Measurements from ENCODE around the gene ST6GALNAC2.

The ST6GALNAC2 gene

GRCh38 chr17:76556765-76557367 is 28.8 kb downstream of the ST6GALNAC2 start:
- DNase-seq (ENCODE audit: low spot score) = no peak

- no peak for DNase-seq (ENCODE audit: low spot score)
These were observed 31.5 kb downstream of the ST6GALNAC2 start for GRCh38 chr17:76554131-76554530.

DNA sequence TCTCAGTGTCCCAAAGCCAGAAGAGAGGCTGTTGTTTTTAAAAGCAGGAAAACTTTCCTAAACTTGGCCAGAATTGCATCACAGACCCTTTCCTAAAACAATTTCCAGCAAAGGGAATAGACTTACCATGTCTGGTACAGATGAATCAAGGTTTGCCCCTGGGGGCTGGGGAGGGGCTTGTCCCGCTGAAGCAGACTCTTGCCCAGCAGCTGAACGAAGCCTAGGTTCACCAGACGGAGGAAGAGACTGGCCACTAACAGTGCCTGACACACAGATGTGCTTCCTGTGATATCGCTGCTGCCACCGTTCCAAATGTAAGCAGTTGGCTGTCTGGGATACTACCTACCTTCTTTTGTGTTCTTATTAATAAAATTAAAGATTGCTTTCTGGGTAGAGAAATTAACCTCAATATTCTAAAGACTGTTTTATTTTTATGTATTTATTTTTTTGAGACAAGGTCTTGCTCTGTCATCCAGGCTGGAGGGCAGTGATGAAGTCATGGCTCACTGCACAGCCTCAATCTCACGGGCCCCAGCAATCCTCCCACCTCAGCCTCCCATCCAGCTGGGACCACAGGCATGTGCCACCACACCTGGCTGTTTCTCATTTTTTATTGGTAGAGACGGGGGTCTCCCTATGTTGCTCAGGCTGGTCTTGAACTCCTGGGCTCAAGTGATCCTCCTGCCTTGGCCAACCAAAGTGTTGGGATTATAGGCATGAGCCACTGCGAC is 32.3 kb downstream of the ST6GALNAC2 start:
- DNase-seq (ENCODE audit: low spot score) = no peak

DNA sequence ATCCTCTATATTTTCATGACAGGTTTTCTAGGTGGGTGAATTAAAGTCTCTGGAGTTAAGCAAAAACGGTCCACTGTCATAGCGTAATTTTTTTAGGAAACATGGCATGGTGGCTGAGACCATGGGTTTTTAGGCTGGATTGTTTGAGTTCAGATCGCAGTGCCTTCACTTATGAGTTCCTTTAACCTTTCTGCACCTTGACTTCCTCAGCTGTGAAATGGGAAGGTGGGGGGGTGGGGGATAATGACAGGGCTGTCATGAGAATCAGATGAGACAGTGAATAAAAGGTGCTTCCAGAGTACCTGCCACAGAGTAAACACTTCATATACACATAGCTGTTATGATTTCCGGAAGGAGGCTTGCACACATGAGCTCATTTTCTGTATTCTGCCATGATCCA is 34.0 kb downstream of the ST6GALNAC2 start:
- DNase-seq (ENCODE audit: low spot score) = no peak

DNA sequence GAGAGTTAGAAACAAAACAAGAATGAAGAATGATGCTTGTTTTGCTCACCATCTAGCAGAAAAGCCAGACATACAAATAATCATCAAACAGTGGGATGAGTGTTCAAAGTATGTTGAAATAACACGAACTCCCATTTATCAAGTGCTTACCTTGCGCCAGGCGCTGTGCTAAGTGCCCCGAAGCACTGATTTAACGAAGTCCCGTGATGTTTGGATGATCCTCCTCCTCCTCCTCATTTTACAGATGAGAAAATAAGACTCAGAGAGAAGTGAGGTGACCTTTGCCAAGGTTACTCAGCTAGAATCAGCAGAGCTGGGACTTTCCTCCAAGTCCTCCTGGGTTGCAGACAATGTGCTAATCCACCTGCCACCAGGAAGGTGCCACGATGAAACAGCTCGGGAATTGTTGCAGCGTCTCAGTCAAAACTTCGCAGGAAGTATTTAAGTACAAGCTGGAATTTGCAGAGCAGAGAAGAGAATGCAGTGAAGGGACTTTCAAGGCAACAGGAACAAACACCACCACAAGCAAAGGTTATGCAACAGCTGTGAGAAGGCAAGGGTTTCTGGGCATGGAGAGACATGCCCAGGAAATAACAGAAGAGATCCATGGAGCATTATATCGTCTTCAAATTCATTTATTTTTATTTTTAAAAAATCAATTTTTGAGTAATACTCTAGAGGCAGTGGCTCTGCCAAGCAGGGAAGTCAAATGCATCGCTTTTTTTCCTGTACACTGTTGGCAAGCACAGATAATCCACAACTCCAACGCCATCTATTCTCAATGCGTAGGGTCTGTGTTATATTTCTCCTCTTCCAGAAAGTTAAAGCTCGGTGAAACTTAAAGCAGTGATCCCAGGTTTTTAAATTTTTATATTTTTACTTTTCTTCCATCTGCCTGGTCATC is 34.7 kb downstream of the ST6GALNAC2 start:
- no peak for DNase-seq (ENCODE audit: low spot score)

GRCh38 chr17:76549539-76549938 is 36.1 kb downstream of the ST6GALNAC2 start:
- DNase-seq (ENCODE audit: low spot score) = no peak

DNA sequence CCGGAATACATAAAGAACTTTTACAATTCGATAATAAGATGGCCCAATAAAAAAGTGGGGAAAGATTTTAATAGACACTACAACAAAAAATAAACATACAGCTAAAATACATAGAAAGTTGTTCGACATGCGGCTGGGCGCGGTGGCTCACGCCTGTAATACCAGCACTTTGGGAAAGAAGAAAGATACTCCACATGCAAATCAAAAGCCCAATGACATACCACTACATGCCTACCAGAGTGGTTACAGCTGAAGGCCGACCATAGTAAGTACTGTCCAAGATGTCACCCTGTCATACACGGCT is 36.5 kb downstream of the ST6GALNAC2 start:
- no peak for DNase-seq (ENCODE audit: low spot score)

DNA sequence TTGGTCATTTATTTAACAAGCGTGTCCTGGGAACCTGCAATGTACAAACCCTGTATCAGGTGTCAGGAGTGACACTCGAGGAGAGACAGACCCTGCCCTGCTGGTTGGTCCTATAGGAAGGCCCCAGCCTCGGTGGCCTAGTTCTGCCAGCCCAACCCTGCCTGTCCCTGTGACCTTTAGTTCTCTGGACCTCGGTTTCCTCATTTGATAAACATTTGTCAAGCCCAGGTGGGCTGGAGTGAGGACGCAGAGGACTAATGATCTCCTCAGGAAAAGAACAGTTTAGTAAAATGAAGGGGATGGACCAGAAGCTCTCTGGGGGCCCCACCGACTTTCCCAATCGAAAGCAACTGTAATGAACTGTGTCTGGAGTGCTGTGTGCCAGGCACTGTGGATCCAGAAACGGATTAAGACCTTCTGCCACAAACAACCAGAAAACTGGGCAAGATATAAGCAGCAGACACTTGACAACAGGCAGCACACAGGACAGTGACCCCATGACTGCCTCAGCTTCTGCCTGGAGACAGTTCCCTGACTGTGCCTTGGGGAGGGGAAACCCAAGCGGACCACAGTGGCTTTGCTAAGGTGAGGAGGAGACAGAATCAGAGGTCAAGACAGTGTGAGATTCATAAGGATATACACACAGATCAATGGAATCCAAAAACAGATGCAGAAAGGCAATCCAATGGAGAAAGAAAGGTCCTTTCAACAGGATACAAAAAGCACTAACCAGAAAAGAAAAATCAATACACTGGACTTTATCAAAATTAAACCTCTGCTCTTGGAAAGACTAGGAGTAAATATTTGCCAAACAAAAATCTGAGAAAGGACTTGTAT is 37.1 kb downstream of the ST6GALNAC2 start:
- DNase-seq (ENCODE audit: low spot score) = no peak

DNA sequence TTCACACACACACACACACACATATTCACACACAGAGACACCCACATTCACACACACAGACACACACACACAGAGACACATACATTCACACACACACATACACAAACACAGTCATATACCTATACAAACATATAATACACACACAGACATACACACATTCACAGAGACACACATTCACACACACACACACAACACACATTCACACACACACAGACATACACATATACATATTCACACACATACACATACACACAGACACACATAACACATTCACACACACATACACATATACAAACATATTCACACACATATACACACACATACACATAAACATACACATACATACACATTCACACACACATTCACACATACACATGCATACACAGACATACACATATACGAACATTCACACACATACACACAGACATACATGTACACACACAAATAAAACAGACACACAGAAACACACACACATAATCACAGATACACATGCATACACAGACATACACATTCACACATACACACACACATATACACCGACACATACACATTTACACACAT is 37.9 kb downstream of the ST6GALNAC2 start:
- no peak for DNase-seq (ENCODE audit: low spot score)

GRCh38 chr17:76547183-76547641 is 38.4 kb downstream of the ST6GALNAC2 start:
- peak; percentile 85 for DNase-seq (ENCODE audit: low spot score)

DNA sequence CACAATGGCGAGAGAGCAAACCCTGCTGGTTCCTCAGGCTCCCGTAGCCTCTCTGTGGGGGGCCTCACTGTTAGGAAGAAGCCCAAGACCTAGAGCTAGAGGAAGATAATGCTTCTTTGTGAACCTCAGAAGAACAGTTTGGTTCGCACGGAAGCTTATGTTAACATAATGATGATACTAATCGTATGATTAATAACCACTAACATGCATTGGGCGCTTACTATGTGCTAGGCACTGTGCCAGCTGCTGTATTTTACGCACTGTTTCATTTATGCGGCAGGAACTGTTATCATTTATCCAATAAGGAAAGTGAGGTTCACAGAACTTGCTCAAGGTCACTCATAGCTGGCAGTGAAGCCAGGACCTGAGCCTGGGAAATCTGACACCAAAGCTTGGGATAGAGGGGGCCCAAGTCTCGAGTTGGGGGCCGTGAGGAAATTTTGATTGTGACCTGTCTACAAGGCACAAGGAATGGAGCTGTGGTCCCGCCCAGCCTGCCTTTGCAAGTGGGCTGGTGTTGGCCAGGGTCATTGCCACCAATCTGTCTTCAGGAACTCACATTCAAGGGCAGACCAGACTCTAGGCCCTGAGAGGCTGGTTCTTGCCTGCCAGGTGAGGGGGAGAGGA is 39.0 kb downstream of the ST6GALNAC2 start:
- DNase-seq (ENCODE audit: low spot score) = no peak

DNA sequence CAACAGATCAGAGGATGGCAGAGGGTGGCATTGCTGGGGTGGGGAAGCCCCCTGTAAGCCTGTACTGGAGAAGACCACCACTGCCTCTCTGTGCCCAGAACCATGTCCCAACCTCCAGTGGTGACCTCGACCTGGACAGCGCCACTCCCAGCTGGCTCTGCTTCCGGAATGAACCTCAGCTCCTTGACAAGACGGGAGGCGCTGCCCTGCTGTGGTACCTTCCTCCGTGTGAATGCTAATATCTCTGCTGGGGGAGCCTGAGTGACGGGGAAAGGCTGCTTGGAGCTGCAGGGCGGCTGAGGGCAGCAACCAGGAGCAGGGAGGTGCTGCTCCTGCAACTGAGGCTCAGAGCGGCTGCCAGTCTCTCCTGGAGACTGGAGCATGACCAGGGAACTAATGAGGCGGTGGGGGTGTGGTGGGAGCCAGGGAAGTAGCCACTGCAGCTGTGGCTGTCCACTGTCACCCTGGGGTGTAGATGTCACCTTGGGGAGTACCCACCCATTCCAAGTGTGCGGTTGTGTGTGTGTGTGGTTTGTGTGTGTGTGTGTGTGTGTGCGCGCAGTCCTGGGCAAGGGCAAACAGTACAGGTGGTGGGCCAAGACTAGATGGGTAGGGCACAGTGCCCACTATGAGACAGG is 39.6 kb downstream of the ST6GALNAC2 start:
- no peak for DNase-seq (ENCODE audit: low spot score)

DNA sequence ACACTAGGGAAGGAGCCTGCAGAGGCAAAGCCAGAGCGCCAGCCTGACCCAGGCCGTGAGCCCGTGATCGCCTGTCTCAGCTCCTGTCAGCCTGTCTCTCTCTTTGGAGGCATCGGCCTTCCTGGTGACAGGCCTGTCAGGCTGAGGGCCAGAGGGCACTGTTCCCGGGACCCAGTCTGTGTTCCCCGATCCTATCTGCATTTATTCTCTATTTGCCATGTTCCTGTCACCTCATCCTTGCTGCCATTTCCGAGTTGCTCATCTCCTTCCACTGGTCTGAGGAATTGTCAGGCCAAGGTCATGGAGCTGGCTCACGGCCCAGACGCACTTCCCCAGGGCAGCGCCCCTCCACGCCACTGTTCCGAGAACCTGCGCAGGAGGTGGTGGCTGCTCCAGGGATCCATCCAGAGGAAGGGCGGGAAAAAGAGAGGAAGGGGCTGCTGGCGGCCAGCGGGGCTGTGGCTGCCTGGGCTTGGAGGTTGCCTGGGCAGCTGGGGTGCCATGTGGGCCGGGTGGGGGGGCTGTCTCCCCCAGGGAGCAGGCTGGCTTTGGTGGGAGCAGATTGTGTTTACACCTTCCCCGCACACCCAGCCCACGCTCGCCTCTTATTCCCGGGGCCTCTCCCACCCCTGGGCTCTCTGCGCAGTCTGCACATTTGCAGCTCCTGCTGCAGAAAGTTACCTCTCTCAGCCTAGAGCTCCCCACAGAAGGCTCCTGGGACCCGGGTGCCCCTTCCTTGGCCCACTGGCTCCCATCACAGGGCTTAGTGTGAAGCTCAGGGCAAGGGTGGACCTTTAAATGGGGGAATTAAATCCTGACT is 40.9 kb downstream of the ST6GALNAC2 start:
- no peak for DNase-seq (ENCODE audit: low spot score)

GRCh38 chr17:76543826-76544545 is 41.7 kb downstream of the ST6GALNAC2 start:
- no peak for DNase-seq (ENCODE audit: low spot score)

DNA sequence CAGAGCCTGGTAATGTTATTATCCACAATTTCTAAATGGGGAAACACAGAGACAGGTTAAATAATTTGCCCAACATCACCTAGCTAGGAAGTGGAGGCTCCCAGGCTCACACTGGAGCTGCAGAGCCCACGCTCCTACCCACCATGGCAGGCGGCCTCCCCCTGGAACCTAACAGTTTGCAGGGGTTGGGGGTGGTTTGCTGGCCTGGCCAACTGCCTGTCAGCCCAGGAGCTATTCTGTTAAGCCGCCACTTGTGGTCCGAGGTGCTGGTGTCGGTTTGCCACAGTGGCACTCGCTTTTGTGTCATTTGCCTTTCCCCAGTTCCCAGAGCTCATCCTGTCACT is 42.2 kb downstream of the ST6GALNAC2 start:
- no peak for DNase-seq (ENCODE audit: low spot score)

- no peak for DNase-seq (ENCODE audit: low spot score)
These were observed 42.7 kb downstream of the ST6GALNAC2 start for GRCh38 chr17:76542984-76543383.

GRCh38 chr17:76542566-76542971 is 43.1 kb downstream of the ST6GALNAC2 start:
- DNase-seq (ENCODE audit: low spot score) = no peak

DNA sequence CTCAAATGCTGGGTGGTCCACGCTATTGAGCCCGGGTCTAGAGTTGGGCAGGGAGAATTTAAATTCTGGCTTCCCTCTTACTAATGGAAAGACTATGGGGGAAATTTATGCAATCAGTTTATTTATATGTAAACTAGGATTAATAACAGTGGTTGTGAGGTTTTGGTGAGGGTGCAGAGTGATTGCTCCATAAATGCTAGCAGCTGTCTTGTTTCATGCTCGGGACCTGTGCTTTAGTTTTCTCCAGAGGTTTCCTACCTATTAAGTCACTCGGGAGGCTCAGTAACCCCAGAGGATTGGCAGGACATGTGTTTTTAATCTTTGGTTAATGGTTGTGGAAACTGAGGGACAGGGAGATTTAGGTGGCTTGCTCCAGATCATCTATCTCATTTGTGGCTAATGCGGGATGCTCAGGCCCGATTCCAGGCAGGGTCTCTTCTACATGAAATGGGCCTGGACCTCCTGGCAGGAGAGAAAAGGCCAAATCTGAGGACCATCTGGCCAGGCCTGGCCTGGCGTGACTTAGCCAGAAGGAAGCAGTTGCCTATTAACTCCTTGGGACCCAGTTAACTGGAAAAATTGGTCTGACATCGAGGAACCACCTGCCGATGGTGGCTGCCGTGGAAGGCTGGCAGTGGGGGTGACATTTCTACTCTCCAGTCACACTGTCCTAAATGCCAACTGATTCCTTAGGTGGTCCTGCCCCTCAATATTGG is 43.8 kb downstream of the ST6GALNAC2 start:
- no peak for DNase-seq (ENCODE audit: low spot score)
